GM19351 (cell line): ENCODE measurements around the gene PPP1R12B.
"Not testable (repeated sequence)": the region's sequence is repeated elsewhere in the genome, so short reads cannot be mapped to it uniquely, and the experiment has no call there.

Experiments used
- ATAC-seq: cut with Tn5 transposase; IDR thresholded peaks from one replicate; pipeline ENCODE4 v1.9.1; 2021; ENCODE audit warnings: mild to moderate bottlenecking, moderate library complexity; ENCODE audit not compliant: unreplicated experiment

PPP1R12B gene

DNA sequence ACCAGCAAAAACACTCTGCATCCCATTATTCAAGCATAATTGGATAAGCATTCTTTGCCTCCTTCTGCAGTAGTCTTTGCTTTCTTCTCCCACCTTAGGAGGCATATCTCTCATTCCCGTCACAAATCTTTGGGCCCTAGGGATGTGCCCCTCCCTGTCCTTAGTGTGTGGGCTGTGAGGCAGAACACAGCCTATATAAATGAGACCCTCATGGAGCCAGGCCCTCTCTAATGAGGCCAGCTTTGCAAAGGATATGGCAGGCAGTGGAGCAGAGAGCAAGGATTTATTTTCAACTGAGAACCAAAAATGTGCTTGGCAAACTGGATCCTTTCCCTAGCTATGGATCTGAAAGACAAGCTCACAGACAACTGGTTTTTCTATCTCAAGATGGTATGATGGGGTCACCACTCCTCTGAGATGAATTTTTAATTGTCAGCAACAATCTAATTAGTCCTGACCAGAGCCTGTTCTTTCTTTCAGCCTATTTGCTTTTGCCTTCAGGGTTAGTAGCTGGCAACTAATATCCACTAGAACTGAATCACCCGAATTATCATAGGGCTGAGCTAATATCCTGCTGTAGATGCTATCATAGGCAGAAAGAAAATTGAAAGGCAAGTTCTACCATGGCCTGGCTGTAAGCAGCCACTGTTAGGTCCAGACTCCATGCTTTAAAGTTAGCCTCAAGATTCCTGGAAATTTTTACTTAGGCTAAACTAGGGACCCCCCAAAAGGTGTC lies 227.6 kb downstream of the PPP1R12B start:
- no peak for ATAC-seq

- ATAC-seq: no peak
Observed at GRCh38 chr1:202576816-202577215, 228.3 kb downstream of the PPP1R12B start.

GRCh38 chr1:202577381-202577780 lies 228.9 kb downstream of the PPP1R12B start:
- ATAC-seq: no peak

- ATAC-seq: no peak
Observed at GRCh38 chr1:202578001-202578504, 229.6 kb downstream of the PPP1R12B start.

GRCh38 chr1:202578565-202578964 lies 230.1 kb downstream of the PPP1R12B start:
- ATAC-seq: no peak

DNA sequence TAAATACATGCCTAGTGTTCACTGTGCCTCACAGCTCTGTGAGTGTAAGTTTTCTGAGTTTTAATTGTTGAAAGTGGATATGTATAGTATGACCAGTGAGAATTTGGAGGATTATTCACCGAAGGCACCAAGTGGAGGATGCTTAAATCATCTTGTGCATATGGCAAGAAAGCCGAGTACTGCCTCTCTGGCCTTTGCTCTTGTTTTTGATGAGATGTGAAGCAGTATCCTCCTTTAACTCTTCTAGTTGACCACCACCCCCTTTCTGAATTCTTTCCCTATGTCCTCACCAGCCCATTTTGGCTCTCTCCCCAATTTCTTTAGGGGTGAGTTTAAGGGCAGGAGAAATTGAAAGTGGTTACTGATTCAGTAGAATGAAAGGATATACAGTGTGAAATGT lies 231.3 kb downstream of the PPP1R12B start:
- no peak for ATAC-seq

DNA sequence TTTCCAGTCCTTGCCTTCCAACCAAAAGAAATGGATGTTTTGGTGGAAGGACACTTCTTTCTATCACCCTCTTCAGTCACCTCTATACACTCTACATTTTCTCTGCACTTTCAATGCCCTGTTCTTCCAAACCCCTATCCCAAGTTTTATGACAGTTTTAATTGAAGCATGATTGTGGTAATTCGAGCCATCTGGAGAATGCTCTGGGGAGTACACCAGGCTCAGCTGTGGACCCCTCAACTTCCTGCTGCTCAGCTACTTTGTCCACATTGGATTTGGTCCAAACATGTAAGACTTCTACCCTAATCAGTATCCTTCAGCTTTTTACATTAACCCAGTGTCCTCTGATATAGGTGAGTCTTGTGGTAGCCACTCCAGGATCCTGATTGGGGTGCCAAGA lies 232.1 kb downstream of the PPP1R12B start:
- ATAC-seq: no peak

DNA sequence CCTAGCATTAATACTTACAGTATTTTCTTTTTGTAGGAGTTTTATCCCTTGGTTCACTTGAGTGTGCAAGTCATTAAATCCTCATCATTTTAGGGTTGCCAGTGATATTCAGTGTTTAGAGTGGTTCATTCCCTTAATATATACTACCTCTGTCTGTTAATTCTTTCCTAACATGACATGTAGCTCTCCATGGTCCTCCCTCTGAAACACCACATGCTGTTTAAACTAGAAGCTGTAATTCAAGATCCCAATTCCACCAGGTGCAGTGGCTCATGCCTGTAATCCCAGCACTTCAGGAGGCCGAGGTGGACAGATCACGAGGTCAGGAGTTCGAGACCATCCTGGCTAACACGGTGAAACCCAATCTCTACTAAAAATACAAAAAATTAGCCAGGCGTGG lies 233.9 kb downstream of the PPP1R12B start:
- ATAC-seq: not testable (repeated sequence)

DNA sequence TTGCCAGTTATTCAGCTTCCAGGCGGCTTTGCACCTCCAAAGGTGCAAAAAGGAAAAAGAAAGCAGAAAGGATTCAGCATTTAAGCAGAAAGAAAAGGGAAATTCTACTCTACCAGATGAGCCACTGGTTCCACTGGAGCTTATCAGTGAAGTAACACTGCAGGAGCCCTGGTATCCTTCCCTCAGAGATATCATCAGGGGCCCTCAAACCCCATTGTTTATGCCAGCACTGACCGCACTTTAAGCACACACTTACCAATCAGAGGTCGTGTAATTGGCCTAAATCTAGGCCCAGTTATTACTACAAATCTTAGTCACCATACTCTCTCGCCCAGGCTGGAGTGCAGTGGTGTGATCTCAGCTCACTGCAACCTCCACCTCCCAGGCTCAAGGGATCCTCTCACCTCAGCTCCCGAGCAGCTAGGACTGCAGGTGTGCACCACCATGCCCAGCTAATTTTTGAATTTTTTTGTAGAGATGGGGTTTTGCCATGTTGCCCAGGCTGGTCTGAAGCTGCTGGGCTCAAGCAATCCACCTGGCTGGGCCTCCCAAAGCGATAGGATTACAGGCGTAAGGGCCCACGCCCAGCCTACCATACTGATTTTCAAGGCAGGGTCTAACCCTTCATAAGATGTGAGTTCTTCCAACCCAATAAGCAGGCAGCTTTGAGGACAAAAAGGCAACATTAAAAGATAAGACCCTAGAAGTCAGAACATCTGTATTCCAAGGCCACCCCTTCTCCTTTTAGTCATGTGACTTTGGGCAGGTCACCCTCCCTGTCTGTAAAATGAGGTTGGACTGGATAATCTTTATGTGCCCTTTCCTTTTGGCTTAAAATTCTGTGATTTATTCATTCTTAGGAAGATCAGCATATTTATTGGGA lies 236.4 kb downstream of the PPP1R12B start:
- no peak for ATAC-seq

DNA sequence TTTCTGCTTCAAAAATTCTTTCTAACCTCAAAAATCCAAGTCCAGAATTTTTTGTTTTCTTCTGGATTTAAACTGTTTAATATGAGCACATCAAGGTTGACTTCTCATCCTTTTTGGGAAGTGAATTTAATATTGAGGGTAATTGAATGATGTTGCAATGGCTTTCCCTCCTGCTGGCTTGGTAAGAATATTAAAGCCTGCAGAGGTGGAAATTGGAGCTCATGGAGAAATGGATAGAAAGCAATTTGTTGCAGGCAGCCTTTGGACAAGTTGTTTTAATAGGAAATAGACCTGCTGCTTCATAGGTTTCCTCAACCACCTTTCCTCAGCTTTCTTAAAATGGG lies 237.1 kb downstream of the PPP1R12B start:
- no peak for ATAC-seq

DNA sequence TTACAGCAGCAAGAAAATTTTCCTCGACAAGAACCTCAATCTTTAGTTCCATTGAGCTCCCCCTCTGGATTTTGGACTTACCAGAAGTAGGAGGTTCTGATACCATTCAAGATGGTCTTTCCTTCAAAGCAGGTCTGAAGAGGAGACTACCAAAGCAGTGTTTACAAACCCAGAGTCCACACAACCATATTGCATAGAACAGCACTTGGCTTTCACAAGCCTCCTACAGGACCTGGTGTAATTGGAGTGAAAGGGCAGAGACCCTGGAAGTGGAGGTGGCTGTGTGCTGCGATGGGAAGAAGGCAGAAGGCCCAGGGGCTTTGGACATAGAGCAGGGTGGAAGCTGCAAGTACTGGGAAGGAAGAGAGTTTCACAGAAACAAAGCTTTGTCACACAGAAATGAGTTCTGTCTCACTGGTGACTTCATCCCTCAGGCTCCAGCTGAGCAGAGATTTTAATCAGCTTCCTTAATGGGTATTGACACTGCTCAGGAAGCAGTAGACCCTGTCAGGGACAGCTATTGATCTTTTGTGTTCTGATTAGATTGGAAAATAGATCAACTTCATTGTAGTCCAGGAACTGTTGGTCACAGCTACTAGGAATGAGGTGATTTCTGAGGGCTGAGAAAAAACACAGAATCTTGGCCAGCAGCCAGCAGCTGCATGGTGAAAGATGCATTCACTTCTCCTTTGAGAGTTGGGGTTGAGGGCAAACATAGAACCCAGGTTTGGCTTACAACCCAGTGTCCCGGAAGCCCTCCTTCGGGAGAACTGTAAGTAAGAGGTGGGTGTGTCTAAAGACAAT lies 237.7 kb downstream of the PPP1R12B start:
- no peak for ATAC-seq

- no peak for ATAC-seq
Observed at GRCh38 chr1:202586871-202587270, 238.4 kb downstream of the PPP1R12B start.

DNA sequence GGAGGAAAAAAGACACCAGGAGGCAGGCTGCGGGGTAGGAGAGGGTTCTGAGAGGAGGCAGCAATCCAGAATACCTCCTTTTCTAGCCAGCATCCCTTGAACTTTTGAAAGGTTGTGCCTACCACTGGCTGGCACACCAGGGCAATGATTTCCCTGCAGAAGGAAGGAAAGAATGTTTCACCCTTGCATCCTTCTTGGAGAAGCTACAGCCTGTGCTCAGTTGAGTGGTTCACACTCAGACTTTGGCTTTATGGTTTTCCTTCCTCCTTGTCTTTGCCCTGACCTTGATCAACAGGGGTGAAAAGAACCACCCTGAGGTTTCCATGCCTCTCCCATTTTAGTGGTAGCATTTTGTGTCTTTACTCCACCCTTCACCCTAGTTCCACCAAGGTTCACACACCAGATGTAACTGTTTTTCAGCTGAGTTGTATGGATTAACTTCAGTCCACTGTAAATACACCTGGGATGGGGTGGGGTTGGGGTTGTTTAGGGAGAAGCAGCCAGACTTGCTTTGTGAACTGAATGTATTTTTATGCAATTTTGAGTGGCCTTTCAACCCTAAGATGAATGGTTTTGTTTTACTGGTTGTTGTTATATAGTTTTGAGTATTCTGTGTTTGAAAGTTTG lies 239.5 kb downstream of the PPP1R12B start:
- no peak for ATAC-seq

DNA sequence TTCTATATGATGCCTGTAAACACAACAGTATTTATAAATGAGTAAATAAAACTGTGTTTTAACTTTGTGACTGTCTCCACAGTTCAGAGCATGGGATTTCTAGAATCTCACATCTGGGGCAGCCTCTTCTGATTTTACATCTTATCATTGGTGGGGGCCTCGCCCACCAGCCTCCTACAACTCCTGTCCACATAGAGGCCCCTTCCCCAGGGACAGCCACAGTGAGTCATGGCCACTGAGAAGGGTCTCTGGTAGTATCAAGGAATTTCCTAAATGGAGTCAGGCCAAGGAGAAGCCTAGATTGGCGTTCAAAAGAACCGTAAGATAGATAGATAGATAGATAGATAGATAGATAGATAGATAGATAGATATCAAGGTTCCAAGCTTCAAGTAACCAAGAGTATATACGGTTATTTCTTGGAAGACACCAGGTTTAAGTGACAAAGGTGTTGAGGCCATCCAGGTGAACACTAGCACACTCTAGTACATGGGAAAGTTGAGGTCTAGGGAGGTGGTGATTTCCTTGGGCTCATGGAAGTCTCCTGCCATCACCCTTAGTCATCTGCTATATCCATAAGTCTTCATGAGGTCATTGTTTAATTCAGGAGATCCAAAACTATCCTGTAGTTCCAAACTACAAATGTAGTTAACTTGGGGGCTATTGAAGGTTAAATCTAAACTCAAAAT lies 240.1 kb downstream of the PPP1R12B start:
- no peak for ATAC-seq

DNA sequence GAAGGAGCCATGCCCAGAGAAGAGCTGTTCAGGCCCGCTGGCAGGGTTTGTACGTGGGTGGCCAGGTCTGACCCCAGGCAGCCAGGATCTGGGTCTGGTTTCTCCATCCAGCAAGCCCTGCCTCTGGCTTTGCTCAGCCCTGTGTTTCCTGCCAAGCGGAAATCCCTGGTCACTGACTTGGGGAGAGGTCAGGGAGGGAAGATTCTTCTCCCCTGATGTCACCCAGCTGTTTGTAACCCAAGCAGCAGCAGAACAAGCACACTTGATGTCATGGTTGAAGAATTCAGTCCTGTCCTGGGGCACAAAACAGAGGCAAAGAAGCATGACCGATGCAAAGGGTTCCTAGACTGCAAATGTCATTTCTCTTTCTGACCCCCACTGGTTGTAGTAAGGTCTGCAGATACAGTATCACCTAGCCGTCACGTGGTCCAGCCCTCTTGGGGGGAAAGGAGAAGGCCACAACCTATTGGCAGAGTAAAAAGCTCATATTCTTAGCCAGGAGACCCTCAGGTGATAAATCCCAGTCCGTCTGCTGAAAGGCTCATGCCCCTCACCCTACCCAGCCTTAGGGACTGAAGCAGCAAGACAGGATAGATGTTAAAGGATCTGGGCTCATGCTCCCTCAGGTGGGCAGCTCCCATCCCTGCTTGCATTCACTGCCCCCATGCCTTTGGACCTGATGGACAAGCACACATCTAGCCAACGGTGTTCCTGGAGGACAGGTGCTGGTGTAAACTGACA lies 240.9 kb downstream of the PPP1R12B start:
- ATAC-seq: no peak

- ATAC-seq: no peak
Observed at GRCh38 chr1:202590126-202590525, 241.6 kb downstream of the PPP1R12B start.

- ATAC-seq: no peak
Observed at GRCh38 chr1:202590975-202591411, 242.5 kb downstream of the PPP1R12B start.

DNA sequence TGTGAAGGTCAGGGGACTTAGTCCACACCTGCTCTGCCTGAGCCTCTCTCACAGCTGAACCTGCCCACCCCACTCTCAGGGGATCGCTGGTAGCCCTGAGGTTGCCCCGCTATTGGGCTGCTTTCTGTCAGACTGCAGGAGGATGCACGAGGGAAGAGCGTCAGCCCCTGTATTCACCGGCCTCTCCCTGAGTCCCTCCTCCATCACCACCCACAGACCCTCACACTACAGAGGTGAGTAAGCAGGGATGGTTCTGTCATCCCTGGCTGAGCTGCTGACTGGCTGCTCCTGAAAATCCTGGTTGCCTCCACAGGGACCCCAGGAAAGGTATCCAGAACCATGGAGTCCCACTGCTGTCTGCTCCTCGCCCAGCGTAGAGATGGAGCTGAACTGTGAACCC lies 243.0 kb downstream of the PPP1R12B start:
- ATAC-seq: no peak

- ATAC-seq: no peak
Observed at GRCh38 chr1:202592146-202592545, 243.6 kb downstream of the PPP1R12B start.
